C4-2B (cell line): ENCODE data around the gene BCL10.

Experiments used
- H3K27ac ChIP-seq: fragments of 450-650 bp; 2 replicates; pipeline ENCODE4 v1.5.1; 2017
- CTCF ChIP-seq: fragments of 450-650 bp; conservative IDR thresholded peaks from 2 replicates; pipeline ENCODE4 v1.5.1; 2017; ENCODE audit warnings: mild to moderate bottlenecking
- ZFX ChIP-seq: fragments of 450-650 bp; IDR thresholded peaks from 2 replicates; pipeline ENCODE4 v1.6.1; 2017

BCL10 gene

GRCh38 chr1:85228972-85229371, 47.5 kb downstream of the BCL10 start:
- TF ChIP-seq CTCF, result no peak

GRCh38 chr1:85225624-85226380, 50.6 kb downstream of the BCL10 start:
- no peak overlapping the region for H3K27ac ChIP-seq
- TF ChIP-seq ZFX (no peak), CTCF (no peak)

More at GRCh38 chr1:85228972-85229371, 47.5 kb downstream of the BCL10 start:
- H3K27ac ChIP-seq, result no peak overlapping the region

GRCh38 chr1:85224734-85225623, 51.5 kb downstream of the BCL10 start:
- H3K27ac ChIP-seq, result no peak overlapping the region
- TF ChIP-seq ZFX (no peak), CTCF (no peak)

GRCh38 chr1:85224295-85224694, 52.1 kb downstream of the BCL10 start:
- TF ChIP-seq ZFX (no peak), CTCF (no peak)
- H3K27ac ChIP-seq, result no peak overlapping the region

GRCh38 chr1:85223334-85223733, 53.1 kb downstream of the BCL10 start:
- H3K27ac ChIP-seq, result no peak overlapping the region
- no peak for TF ChIP-seq ZFX
- no peak for TF ChIP-seq CTCF

- no peak overlapping the region for H3K27ac ChIP-seq
- TF ChIP-seq ZFX, result no peak
- no peak for TF ChIP-seq CTCF
Observed at GRCh38 chr1:85220756-85221201, 55.7 kb downstream of the BCL10 start.
